Activated CD8-positive, alpha-beta T cell treated with anti-CD3 and anti-CD28 coated beads, Interleukin-2, amount 10 ng/mL, durations not matched to agents 7 days and 5 days (primary cell): ENCODE results near the gene DHH. TPM values are rescaled to one million over a fixed set of nuclear protein-coding genes. Genes with fewer than 3 reads are reported as not detected.
A peak's percentile ranks its signal among the peaks of the same experiment; 100 is the strongest.
"Not testable (repeated sequence)": the region's sequence is repeated elsewhere in the genome, so short reads cannot be mapped to it uniquely, and the experiment has no call there.

Source experiments
- ATAC-seq: fragments of 150-1000 bp; cut with Tn5 transposase; one replicate; pipeline ENCODE4 v1.10.0; 2021; ENCODE audit warnings: moderate library complexity
- CTCF ChIA-PET: fragments of 350-600 bp; sonication (Branson Sonifier 250); formaldehyde crosslinking; loops from one replicate; lab custom pipeline; 2021; ENCODE audit warnings: antibody characterized with exemption; lab: Charles Lee
- POLR2A ChIA-PET: fragments of 350-600 bp; sonication (Branson Sonifier 250); formaldehyde crosslinking; loops from one replicate; lab custom pipeline; 2021; ENCODE audit warnings: antibody characterized with exemption; lab: Charles Lee
- DNase-seq: peaks from one replicate; pipeline ENCODE4 v3.0.0-alpha.2; 2020
- H3K27ac Mint-ChIP-seq: one replicate; pipeline ENCODE4 v1.8.0; 2021; ENCODE audit warnings: mild to moderate bottlenecking, mixed read lengths
- H3K27me3 Mint-ChIP-seq: one replicate; pipeline ENCODE4 v1.8.0; 2021; ENCODE audit warnings: low read depth, mixed read lengths
- H3K36me3 Mint-ChIP-seq: one replicate; pipeline ENCODE4 v1.8.0; 2021; ENCODE audit warnings: low read depth, mixed read lengths
- H3K4me1 Mint-ChIP-seq: one replicate; pipeline ENCODE4 v1.8.0; 2021; ENCODE audit warnings: low read depth, mixed read lengths
- H3K4me3 Mint-ChIP-seq: one replicate; pipeline ENCODE4 v1.8.0; 2021; ENCODE audit warnings: mild to moderate bottlenecking, mixed read lengths
- H3K9me3 Mint-ChIP-seq: one replicate; pipeline ENCODE4 v1.8.0; 2022; ENCODE audit warnings: mixed read lengths; ENCODE audit not compliant: insufficient read depth
- total RNA-seq, 2 experiments: library from RNA; stranded (reverse); gene quantifications; one replicate each; pipeline ENCODE4 v1.2.3, GENCODE V29; 2021

The DHH gene
- under 1 TPM in 1 of 2 experiments, not detected in 1; 0.16 TPM for total RNA-seq

DNA sequence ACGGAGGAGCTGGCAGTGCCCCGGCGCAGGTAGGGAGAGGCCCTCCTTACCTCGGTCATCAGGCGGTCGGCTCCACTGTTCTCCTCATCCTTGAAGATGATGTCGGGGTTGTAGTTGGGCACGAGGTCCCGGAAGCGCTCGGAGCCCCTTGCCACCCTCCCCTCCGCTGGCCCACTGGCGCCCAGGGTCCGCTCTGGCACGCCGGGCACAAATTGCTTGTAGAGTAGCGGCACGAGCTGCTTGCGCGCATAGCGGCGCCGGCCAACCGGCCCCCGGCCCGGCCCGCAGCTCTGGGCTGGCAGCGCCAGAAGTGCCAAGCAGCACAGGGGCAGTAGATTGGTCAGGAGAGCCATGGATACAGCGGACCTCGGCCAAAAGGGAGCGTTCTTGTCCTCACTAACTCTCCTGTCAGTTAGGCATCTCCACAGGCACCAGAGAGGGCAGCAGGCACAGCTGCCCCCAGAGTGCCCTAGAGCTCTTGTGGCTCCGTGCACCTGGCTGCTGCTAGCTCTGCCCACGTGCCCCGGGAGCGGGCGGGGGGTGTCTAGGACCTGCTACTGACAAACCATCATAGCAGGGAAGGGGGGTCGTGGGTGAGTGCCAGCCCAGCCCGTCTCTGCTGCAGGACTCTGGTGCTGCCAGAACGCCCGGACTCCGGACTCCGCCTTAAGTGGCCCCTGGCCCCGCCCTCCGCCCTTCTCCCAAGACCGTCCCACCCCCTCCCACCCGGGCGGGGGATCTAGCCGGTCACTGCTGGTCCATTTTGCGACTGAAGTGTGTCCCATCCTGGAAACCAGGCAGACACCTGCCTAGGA lies at the start of gene DHH:
Gene DHH, minus strand, starts transcription at position 642 of the 815 bp plus-strand sequence. Its CDS starts 289 bp downstream, at position 353.
- DNase-seq (no peak), ATAC-seq (no peak)
- Mint-ChIP-seq H3K36me3 (peaks cover 12% of the 10 kb centered on the region), H3K4me1 (peaks cover 43% of the 10 kb centered on the region), H3K4me3 (peak within 1 kb of the TSS; percentile 25), H3K9me3 (no peaks in the 10 kb centered on the region), H3K27me3 (peaks cover 51% of the 10 kb centered on the region), H3K27ac (no peak within 1 kb of the TSS)
- POLR2A ChIA-PET, result interaction anchor here (0.6 to 4.8 kb wide), 6 partner anchors 16 to 171 kb away, joined by 3 to 36 read pairs (median 4); partner anchors contain the start of genes KMT2D, LMBR1L and TUBA1B
- CTCF ChIA-PET, result interaction anchor here (0.7 to 12.1 kb wide), 10 partner anchors 9 to 248 kb away, joined by 3 to 242 read pairs (median 5); partner anchors contain the start of genes KMT2D and TUBA1B

DNA sequence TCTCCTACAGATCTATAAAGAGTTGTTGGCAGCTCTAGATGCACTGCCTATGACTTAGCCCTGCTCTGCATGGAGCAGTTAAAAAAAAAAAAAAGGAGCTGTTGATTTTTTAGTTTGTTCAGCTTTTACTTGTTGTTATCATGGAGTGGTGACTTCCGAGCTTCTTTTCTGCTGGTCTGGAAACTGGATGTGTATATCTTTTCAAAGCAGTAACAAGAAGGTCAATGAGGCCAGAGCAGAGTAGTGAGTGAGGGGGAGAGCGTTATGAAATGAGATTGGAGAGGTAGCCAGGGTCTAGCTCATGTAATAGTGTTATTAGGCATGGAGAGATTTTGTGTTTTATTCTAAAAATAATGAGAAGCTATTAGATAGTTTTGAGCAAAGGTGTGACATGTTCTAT lies 49.8 kb upstream of the DHH start:
- POLR2A ChIA-PET, result interaction anchor here (0.5 to 1.4 kb wide), 4 partner anchors 13 to 123 kb away, joined by 3 to 6 read pairs (median 4); partner anchors contain the start of genes TUBA1A and TUBA1B
- Mint-ChIP-seq H3K4me1 (no peaks in the 10 kb centered on the region), H3K4me3 (no peak overlapping the region), H3K36me3 (no peaks in the 10 kb centered on the region), H3K9me3 (no peaks in the 10 kb centered on the region), H3K27me3 (no peaks in the 10 kb centered on the region), H3K27ac (no peak overlapping the region)
- ATAC-seq (no peak), DNase-seq (no peak)
- CTCF ChIA-PET, result interaction anchor here (1.0 to 1.2 kb wide), 3 partner anchors 14 to 46 kb away, joined by 4 to 6 read pairs (median 4); partner anchors contain the start of gene TUBA1B

DNA sequence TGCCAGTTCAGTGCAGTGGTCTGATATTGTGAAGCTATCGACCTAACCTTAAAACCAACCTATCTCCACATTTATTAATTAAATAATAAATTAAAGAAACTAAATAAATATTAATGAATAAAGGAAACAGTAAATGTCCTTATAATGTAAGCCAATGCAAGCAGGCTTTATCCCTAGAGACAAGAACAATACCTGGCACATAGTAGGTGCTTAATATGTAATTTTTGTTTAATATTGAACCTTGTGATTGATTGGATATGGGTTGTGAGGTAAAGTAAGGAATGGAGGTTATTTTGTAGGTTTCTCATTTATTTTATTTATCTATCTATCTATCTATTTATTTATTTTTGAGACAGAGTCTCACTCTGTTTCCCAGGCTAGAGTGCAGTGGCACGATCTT lies 44.4 kb upstream of the DHH start:
- H3K27me3 Mint-ChIP-seq, result no peaks in the 10 kb centered on the region
- no peak for ATAC-seq
- no peaks in the 10 kb centered on the region for H3K36me3 Mint-ChIP-seq
- CTCF ChIA-PET, result interaction anchor here (1.7 to 1.8 kb wide), 2 partner anchors 8 to 51 kb away, joined by 6 read pairs; partner anchors contain the start of gene TUBA1B
- H3K27ac Mint-ChIP-seq, result no peak overlapping the region
- H3K9me3 Mint-ChIP-seq, result no peaks in the 10 kb centered on the region
- H3K4me3 Mint-ChIP-seq, result no peak overlapping the region
- peaks cover 5% of the 10 kb centered on the region for H3K4me1 Mint-ChIP-seq
- POLR2A ChIA-PET, result interaction anchor here (0.8 kb wide), 1 partner anchor 30 kb away, joined by 3 read pairs; no protein-coding TSS in a partner anchor
- no peak for DNase-seq

DNA sequence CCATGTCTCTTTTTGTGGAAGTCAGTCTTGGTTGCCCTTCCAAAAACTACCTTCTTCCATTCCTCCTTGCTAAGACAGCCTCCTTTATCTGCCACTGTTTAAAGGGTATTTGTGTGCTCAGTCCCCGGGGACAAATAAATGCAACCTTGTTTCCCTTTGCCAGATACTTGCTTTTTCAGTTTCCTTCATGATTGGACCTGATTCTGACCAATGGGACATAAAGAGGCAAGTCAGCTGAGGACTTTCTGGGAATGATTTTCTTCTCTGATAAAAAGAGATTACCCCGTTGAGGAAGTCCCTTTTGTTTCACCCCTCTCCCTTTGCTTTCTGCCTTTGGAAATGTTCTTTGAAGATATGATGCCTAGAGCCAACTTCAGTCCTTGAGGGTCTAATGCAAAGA lies 44.0 kb upstream of the DHH start:
- no peak overlapping the region for H3K27ac Mint-ChIP-seq
- POLR2A ChIA-PET, result no interaction called here
- no peak overlapping the region for H3K4me3 Mint-ChIP-seq
- no peak for ATAC-seq
- peaks cover 2% of the 10 kb centered on the region for H3K36me3 Mint-ChIP-seq
- no peak for DNase-seq
- no peaks in the 10 kb centered on the region for H3K27me3 Mint-ChIP-seq
- CTCF ChIA-PET, result no interaction called here
- no peaks in the 10 kb centered on the region for H3K9me3 Mint-ChIP-seq
- peaks cover 9% of the 10 kb centered on the region for H3K4me1 Mint-ChIP-seq

DNA sequence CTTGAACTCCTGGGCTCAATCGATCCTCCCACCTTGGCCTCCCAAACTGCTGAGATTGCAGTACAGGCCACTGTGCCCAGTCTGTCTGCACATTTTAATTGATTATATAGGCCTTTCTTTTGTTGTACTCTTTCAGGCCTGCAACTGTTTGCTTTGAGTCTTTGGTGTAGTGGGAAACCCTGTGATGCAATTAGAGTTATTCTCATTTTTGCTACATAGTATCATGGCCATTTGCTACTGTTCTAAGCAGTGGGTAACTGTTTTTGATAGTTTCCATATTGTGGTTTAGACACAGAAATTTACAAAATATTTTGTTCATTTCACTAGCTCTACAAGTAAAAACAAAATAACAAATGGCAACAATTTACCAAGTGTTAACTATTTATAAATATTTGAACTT lies 42.9 kb upstream of the DHH start:
- ChIA-PET CTCF (no interaction called here), POLR2A (no interaction called here)
- no peak for ATAC-seq
- H3K27me3 Mint-ChIP-seq, result no peaks in the 10 kb centered on the region
- no peak overlapping the region for H3K4me3 Mint-ChIP-seq
- no peak for DNase-seq
- peaks cover 20% of the 10 kb centered on the region for H3K4me1 Mint-ChIP-seq
- H3K36me3 Mint-ChIP-seq, result peaks cover 2% of the 10 kb centered on the region
- no peaks in the 10 kb centered on the region for H3K9me3 Mint-ChIP-seq
- no peak overlapping the region for H3K27ac Mint-ChIP-seq

DNA sequence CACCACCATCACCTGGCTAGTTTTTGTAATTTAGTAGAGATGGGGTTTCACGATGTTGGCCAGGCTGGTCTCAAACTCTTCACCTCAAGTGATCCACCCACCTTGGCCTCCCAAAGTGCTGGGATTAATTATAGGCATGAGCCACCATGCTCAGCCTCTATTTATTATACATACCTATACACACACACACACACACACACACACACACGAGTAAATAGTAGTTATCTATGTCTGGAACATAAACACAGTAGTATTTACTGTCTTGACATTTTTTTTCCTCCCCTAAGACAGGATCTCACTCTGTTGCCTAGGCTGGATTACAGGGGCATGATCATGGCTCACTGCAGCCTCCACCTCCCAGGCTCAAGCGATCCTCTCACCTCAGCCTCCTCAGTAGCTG lies 42.4 kb upstream of the DHH start:
- peaks cover 25% of the 10 kb centered on the region for H3K4me1 Mint-ChIP-seq
- POLR2A ChIA-PET, H3K27ac Mint-ChIP-seq, DNase-seq, H3K27me3 Mint-ChIP-seq, CTCF ChIA-PET, H3K4me3 Mint-ChIP-seq, H3K36me3 Mint-ChIP-seq, H3K9me3 Mint-ChIP-seq, ATAC-seq: not testable (repeated sequence)

DNA sequence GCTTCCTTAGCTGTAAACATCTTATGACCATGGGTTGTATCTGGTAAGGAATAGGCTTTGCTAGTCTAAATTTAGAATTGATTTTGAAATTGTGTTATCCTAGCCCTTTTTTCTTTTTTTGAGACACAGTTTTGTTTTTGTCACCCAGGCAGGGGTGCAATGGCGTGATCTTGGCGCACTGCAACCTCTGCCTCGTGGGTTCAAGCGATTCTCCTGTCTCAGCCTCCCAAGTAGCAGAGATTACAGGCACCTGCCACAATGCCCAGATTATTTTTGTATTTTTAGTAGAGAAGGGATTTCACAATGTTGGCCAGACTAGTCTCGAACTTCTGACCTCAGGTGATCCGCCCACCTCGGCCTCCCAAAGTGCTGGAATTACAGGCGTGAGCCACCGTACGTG lies 39.0 kb upstream of the DHH start:
- no peaks in the 10 kb centered on the region for H3K9me3 Mint-ChIP-seq
- ChIA-PET CTCF (interaction anchor here (0.9 to 5.0 kb wide), 3 partner anchors 24 to 70 kb away, joined by 3 to 69 read pairs (median 46); partner anchors contain the start of gene LMBR1L), POLR2A (interaction anchor here (4.5 kb wide), 1 partner anchor 55 kb away, joined by 173 read pairs; the partner anchor contains the start of gene TUBA1A)
- ATAC-seq, result no peak
- DNase-seq, result no peak
- peaks cover 31% of the 10 kb centered on the region for H3K36me3 Mint-ChIP-seq
- H3K27ac Mint-ChIP-seq, result no peak overlapping the region
- H3K4me3 Mint-ChIP-seq, result peak overlapping the region; percentile 28
- no peaks in the 10 kb centered on the region for H3K27me3 Mint-ChIP-seq
- peaks cover 45% of the 10 kb centered on the region for H3K4me1 Mint-ChIP-seq

DNA sequence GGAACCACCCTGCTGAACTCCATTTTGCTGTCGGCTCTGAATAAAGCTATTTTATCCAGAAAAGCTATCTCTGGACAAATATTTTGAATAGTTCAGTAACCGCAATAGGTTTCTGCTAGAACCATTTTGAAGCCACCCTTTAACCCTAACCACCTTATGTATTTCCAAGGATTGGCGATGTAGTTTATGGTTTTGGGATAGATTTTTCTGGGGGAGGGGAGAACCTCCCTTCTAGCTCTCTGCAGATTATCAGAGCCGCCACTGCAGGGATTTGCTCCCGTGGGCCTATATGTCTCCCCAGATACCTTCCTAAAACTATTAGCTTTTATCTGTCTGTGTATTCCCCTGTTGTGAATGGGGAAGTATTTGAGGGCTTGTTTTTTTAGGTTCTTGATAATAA lies 38.4 kb upstream of the DHH start:
- peak overlapping the region; percentile 84 for H3K4me3 Mint-ChIP-seq
- no peak overlapping the region for H3K27ac Mint-ChIP-seq
- no peak for DNase-seq
- no peaks in the 10 kb centered on the region for H3K9me3 Mint-ChIP-seq
- CTCF ChIA-PET, result interaction anchor here (0.7 to 5.0 kb wide), 8 partner anchors 15 to 144 kb away, joined by 3 to 69 read pairs (median 3); partner anchors contain the start of genes LMBR1L and TUBA1A
- no peak for ATAC-seq
- peaks cover 42% of the 10 kb centered on the region for H3K4me1 Mint-ChIP-seq
- POLR2A ChIA-PET, result interaction anchor here (4.4 to 4.5 kb wide), 2 partner anchors 46 to 55 kb away, joined by 45 to 173 read pairs; partner anchors contain the start of gene TUBA1A
- H3K27me3 Mint-ChIP-seq, result no peaks in the 10 kb centered on the region
- H3K36me3 Mint-ChIP-seq, result peaks cover 35% of the 10 kb centered on the region

DNA sequence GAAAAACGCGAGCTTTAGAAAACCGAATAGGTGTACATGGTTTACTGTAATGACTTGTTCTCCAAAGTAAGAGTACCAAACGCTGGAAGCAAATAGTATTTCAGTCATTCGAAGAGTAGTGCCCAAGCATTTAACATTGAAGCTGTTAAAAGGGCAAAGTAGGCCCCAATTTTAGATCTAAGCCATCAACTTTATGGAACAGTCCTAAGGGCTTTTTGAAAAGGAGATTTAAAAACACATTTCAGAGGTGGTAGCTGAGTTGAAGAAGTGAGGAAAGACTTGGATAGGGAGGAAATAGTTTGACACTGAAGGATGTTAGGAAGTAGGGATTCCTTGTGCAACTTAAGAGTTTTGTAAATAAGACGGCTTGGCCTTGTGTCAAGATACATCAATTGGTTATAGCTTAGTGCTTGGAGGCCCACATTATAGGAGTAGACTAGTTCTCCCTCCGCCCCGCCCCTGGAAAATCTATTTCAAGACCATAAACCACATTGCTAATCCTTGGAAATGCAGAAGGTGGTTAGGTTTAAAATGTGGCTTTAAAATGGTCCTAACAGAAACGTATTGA lies 37.4 kb upstream of the DHH start:
- peaks cover 52% of the 10 kb centered on the region for H3K4me1 Mint-ChIP-seq
- POLR2A ChIA-PET, result interaction anchor here (0.6 to 5.9 kb wide), 29 partner anchors 10 to 450 kb away, joined by 3 to 173 read pairs (median 14); partner anchors contain the start of genes DHH, KANSL2, KMT2D and LMBR1L
- peak overlapping the region; percentile 85 for H3K27ac Mint-ChIP-seq
- CTCF ChIA-PET, result interaction anchor here (0.8 to 5.0 kb wide), 16 partner anchors 16 to 382 kb away, joined by 3 to 69 read pairs (median 8); partner anchors contain the start of genes DHH, LMBR1L, RHEBL1 and TUBA1A
- H3K36me3 Mint-ChIP-seq, result peaks cover 46% of the 10 kb centered on the region
- ATAC-seq, result no peak
- H3K4me3 Mint-ChIP-seq, result peak overlapping the region; percentile 84
- DNase-seq, result no peak
- H3K9me3 Mint-ChIP-seq, result no peaks in the 10 kb centered on the region
- H3K27me3 Mint-ChIP-seq, result no peaks in the 10 kb centered on the region

DNA sequence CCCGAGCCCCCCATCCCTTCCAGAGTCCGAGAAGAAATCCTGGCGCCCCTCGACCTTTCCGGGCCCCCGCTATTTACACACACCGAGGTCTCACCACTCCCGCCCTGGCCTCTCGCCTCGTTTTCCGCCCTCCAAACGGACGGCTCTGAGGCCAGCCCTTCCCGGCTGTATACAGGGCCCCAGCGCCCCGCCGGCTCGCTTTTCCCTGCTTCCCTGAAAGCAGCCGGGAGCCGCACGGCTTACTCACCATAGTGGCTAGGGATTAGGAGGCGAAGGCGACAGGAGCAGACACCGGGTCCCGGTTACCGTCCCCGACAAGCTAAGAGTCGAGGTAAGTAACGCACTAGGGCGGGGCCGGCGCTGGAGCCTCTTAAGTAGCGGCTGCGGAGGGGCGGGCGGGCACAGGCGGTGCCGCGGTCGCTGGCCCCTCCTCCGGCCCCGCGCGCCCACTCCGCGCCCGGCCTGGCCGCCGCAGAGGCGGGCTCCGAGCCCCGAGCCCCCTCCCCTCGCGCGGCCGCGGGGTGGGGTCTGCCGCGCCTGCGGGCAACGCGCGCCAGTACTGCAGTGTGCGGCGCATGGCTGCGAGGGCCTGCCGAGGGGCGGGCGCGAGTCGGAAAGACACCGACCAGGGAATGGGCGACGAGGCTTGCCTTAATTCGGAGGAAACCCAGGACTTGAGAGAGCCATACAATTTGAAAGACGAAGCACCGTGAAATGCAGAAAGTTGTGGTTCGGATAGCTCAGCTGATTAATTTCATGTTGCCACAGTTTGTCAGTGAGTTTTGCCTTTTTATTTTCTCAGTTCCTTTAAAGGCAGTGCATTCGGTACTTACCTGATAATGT lies 36.7 kb upstream of the DHH start, which contains the start of gene TUBA1B:
Gene TUBA1B, minus strand, starts transcription at position 345 of the 843 bp plus-strand sequence. Its CDS starts 95 bp downstream, at position 250.
- Mint-ChIP-seq H3K4me3 (peak within 1 kb of the TSS; percentile 98), H3K4me1 (peaks cover 53% of the 10 kb centered on the region), H3K36me3 (peaks cover 50% of the 10 kb centered on the region), H3K27me3 (no peaks in the 10 kb centered on the region), H3K27ac (peak within 1 kb of the TSS; percentile 99), H3K9me3 (no peaks in the 10 kb centered on the region)
- DNase-seq, result peak; percentile 93
- CTCF ChIA-PET, result interaction anchor here (0.7 to 5.0 kb wide), 30 partner anchors 9 to 416 kb away, joined by 3 to 69 read pairs (median 5); partner anchors contain the start of genes DHH, LMBR1L, RHEBL1 and SPATS2
- POLR2A ChIA-PET, result interaction anchor here (0.6 to 5.9 kb wide), 59 partner anchors 10 to 1242 kb away, joined by 3 to 173 read pairs (median 5); partner anchors contain the start of genes ARF3, DDX23, DHH and KANSL2
- ATAC-seq, result peak; percentile 80
